ENCODE results near the gene KCNJ12. TPM values are rescaled to one million over a fixed set of nuclear protein-coding genes. Genes with fewer than 3 reads are reported as not detected.

KCNJ12 gene
- total RNA-seq, 4 donors from 2014 or later: 18.2 to 35.7 (median 29.2) TPM

- no peaks in the 10 kb centered on the region for H3K27me3 ChIP-seq
- no peak overlapping the region for H3K4me3 ChIP-seq
- ATAC-seq: no peak
- in situ Hi-C loops (cut with MboI; ENCODE audit: low sequenced_read_pairs in 4 of 4): no loop called here
- no peak overlapping the region for H3K27ac ChIP-seq
- DNase-seq: no peak
- H3K9me3 ChIP-seq: no peaks in the 10 kb centered on the region
- TF ChIP-seq CTCF (IDR thresholded peaks at IDR 0.05 in 4 of 5, conservative IDR thresholded peaks at IDR 0.05 in 1 of 5): no peak
- TF ChIP-seq POLR2A (IDR thresholded peaks at IDR 0.05): no peak
- no peaks in the 10 kb centered on the region for H3K36me3 ChIP-seq
- intact Hi-C loops (cut with DNase I; ENCODE audit: low total_unique reads): no loop called here
- peaks cover 27 to 53% of the 10 kb centered on the region in 2 donors for H3K4me1 ChIP-seq
These were observed 6.7 kb downstream of the KCNJ12 start for GRCh38 chr17:21382560-21383495.

GRCh38 chr17:21385281-21385845, 9.2 kb downstream of the KCNJ12 start:
- ATAC-seq (no peak), DNase-seq (no peak)
- H3K4me1 ChIP-seq: peaks cover 8 to 47% of the 10 kb centered on the region in 2 donors
- no peaks in the 10 kb centered on the region for H3K36me3 ChIP-seq
- H3K9me3 ChIP-seq: no peaks in the 10 kb centered on the region
- H3K27ac ChIP-seq: no peak overlapping the region
- no peak overlapping the region for H3K4me3 ChIP-seq
- TF ChIP-seq POLR2A (IDR thresholded peaks at IDR 0.05): no peak
- no peak for TF ChIP-seq CTCF (IDR thresholded peaks at IDR 0.05 in 4 of 5, conservative IDR thresholded peaks at IDR 0.05 in 1 of 5)
- no peaks in the 10 kb centered on the region for H3K27me3 ChIP-seq
- intact Hi-C loops (cut with DNase I; ENCODE audit: low total_unique reads) (no loop called here), in situ Hi-C loops (cut with MboI; ENCODE audit: low sequenced_read_pairs in 4 of 4) (no loop called here)

GRCh38 chr17:21387616-21388015, 11.5 kb downstream of the KCNJ12 start:
- TF ChIP-seq CTCF (IDR thresholded peaks at IDR 0.05 in 4 of 5, conservative IDR thresholded peaks at IDR 0.05 in 1 of 5) (no peak), POLR2A (IDR thresholded peaks at IDR 0.05) (no peak)
- intact Hi-C loops (cut with DNase I; ENCODE audit: low total_unique reads) (no loop called here), in situ Hi-C loops (cut with MboI; ENCODE audit: low sequenced_read_pairs in 4 of 4) (no loop called here)
- Histone ChIP-seq H3K36me3 (no peaks in the 10 kb centered on the region), H3K27ac (no peak overlapping the region), H3K9me3 (no peaks in the 10 kb centered on the region), H3K27me3 (no peaks in the 10 kb centered on the region), H3K4me3 (no peak overlapping the region), H3K4me1 (peaks cover 4 to 40% of the 10 kb centered on the region in 2 donors)
- DNase-seq: no peak
- ATAC-seq: no peak

- H3K9me3 ChIP-seq: no peaks in the 10 kb centered on the region
- no peak overlapping the region for H3K27ac ChIP-seq
- no peak overlapping the region for H3K4me3 ChIP-seq
- H3K36me3 ChIP-seq: no peaks in the 10 kb centered on the region
- peaks cover 4 to 36% of the 10 kb centered on the region in 2 donors for H3K4me1 ChIP-seq
- intact Hi-C loops (cut with DNase I; ENCODE audit: low total_unique reads) (no loop called here), in situ Hi-C loops (cut with MboI; ENCODE audit: low sequenced_read_pairs in 4 of 4) (no loop called here)
- ATAC-seq (no peak), DNase-seq (no peak)
- TF ChIP-seq POLR2A (IDR thresholded peaks at IDR 0.05) (no peak), CTCF (IDR thresholded peaks at IDR 0.05 in 4 of 5, conservative IDR thresholded peaks at IDR 0.05 in 1 of 5) (no peak)
- no peaks in the 10 kb centered on the region for H3K27me3 ChIP-seq
These were observed 11.9 kb downstream of the KCNJ12 start for GRCh38 chr17:21388066-21388465.

Data from gastrocnemius medialis (tissue), 4 donors.